A549 (cell line): ENCODE results near the gene RAPGEF2.

ENCODE experiments used
- CTCF ChIP-seq: fragments of >200 bp; sonication (Bioruptor Twin); formaldehyde crosslinking; IDR thresholded peaks from 3 replicates; pipeline ENCODE4 v1.5.1; 2016
- MAFK ChIP-seq: fragments of 450-650 bp; IDR thresholded peaks from 2 replicates; pipeline ENCODE4 v1.6.1; 2014; ENCODE audit not compliant: partially characterized antibody
- POLR2A ChIP-seq: IDR thresholded peaks from 2 replicates; pipeline ENCODE4 v1.6.1; 2012; ENCODE audit warnings: mild to moderate bottlenecking, low read length
- POLR2AphosphoS2 ChIP-seq: conservative IDR thresholded peaks from 2 replicates; pipeline ENCODE4 v1.6.1; 2012; ENCODE audit warnings: low read length, improper control_type of control experiment, inconsistent platforms
- REST ChIP-seq: fragments of 200-600 bp; sonication (generic); IDR thresholded peaks from 2 replicates; pipeline ENCODE4 v1.6.1; 2016; ENCODE audit warnings: antibody characterized with exemption, mild to moderate bottlenecking, moderate library complexity

GRCh38 chr4:159101988-159102621 is 774 bp upstream of the RAPGEF2 start:
- TF ChIP-seq POLR2A (no peak), CTCF (no peak), REST (no peak), MAFK (no peak), POLR2AphosphoS2 (no peak)
